Activated CD4-positive, CD25-positive, alpha-beta regulatory T cell treated with anti-CD3 and anti-CD28 coated beads, Interleukin-2, amount 50 U/mL, for 16 hours (primary cell): Measurements from ENCODE around the gene GCC2.
"Not testable (repeated sequence)": the region's sequence is repeated elsewhere in the genome, so short reads cannot be mapped to it uniquely, and the experiment has no call there.

Experiments
- DNase-seq: peaks from one replicate; pipeline ENCODE4 v3.0.0-alpha.2; 2020; ENCODE audit warnings: low read depth, low spot score

GCC2 gene

GRCh38 chr2:108448678-108449409 lies at the start of gene GCC2:
TSS of gene GCC2 (plus strand) at chr2:108449206. CDS start at chr2:108449275, 69 bp downstream.
- peak; percentile 91 for DNase-seq

GRCh38 chr2:108399479-108399878 lies 49.5 kb upstream of the GCC2 start:
- no peak for DNase-seq

GRCh38 chr2:108401800-108402199 lies 47.2 kb upstream of the GCC2 start:
- DNase-seq = no peak

DNA sequence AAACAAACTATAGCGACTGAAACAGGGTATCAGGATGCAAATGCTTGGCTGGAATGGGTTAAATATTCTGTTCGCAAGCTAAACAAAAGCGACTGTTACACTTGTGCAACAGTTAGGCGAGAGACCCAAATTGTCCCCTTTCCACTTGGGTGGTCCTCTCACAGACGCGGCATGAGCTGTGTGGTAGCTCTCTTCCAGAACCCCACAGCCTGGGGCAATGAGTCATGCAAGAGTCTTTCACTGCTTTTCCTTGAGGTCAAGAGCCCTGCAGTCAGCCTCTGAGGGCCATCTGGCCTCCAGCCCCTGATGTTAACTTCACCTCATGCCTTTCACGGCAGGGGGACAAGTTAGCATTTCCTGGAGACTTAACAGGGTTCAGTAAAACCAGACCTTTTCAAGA lies 45.5 kb upstream of the GCC2 start:
- no peak for DNase-seq

DNA sequence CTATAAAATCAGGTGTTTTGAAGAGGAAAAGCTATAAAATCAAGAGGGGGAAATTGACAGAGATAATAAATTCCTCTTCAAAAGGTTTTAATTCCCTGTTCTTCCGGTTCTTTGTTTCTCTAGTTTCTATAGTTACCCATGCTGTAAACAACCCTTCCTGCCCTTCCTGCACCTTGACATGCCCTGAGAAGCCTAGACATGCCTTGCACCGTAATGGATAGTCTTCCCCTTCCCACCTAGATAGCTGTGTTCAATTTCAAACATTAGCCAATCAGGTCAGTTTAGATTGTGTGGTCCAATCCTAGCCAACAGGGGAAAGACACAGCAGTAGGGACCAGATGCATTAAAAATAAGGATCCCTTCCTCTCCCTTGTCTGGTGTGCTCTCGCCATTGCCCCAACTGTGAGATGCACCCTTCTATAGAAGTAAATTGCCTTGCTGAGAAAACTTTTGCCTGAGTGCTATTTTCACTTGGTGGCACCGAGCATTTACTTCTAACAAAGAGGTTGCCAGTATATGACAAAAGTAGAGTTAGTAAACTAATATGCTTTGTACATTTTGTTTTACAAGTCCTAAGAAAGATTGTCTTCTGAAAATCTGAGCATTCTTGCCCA lies 44.1 kb upstream of the GCC2 start:
- DNase-seq = no peak

DNA sequence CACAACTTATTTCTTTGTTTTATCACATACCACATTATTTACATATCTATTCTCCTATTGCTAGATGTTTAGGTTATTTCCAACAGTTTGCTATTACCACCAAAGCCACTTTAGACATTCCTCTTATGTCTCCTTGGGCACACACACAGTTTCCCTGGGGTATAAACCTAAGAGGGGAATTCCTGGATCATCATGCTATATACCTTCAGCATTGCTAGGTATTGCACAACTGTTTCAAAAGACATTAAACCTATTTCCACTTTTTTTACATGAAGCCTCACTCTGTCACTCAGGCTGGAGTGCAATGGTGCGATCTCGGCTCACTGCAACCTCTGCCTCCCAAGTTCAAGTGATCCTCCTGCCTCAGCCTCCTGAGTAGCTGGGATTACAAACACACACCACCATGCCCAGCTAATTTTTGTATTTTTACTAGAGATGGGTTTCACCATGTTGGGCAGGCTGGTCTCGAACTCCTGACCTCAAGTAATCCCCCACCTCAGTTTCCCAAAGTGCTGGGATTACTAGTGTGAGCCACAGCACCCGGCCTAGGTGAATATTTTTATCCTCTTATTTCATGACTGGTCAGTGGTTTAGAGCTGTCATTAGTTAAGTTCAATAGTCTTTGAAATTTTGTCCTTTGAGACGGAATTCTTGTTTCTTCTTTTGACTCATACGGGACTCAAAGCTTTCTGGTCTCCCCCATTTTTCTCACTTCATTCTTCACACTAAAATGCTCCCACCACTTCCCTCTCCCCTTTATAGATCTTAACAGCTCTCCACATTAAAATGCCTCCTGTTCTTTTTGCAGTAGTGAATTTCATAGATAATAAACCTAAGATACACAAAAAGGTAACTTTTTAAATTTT lies 40.9 kb upstream of the GCC2 start:
- no peak for DNase-seq

DNA sequence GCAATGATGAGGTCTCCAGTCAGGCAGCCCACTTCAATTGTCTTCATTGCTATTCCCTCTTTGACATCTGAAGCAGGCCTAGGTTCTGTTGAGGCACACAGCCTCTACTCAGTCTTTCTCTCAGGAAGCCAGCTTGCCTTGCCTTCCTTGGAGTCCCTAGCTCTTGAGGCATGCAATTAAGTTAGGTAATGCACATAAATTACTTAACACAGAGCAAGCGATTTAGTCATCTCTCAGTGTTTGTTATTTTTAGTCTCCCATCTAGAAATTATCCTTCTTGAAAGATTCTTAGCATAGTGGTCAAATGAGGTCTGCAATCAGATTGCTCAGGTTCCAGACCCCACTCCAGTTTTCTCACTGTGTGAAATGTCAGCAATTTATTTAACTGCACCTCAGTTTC lies 39.2 kb upstream of the GCC2 start:
- no peak for DNase-seq

- no peak for DNase-seq
These were observed 35.9 kb upstream of the GCC2 start for GRCh38 chr2:108412995-108413710.

GRCh38 chr2:108413711-108414095 lies 35.3 kb upstream of the GCC2 start:
- no peak for DNase-seq

- no peak for DNase-seq
These were observed 34.6 kb upstream of the GCC2 start for GRCh38 chr2:108414256-108414876.

DNA sequence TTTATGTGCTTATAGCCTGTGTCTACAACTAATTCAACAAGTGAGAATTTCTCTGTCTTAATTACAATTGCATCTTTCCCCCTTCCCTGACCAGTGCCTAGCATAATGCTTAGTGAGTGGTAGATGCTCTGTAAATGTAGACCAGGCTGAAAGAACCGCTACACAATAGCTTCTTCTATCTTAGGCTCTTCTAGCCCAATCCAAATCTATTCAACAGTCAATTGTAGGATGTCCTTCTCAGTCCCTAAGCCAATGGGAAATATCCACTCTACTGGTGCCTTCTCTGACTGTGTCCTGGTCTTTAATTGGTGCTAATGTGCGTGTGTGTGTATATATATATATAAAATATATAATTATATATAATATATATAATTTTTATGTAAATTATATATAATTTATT lies 34.1 kb upstream of the GCC2 start:
- no peak for DNase-seq

DNA sequence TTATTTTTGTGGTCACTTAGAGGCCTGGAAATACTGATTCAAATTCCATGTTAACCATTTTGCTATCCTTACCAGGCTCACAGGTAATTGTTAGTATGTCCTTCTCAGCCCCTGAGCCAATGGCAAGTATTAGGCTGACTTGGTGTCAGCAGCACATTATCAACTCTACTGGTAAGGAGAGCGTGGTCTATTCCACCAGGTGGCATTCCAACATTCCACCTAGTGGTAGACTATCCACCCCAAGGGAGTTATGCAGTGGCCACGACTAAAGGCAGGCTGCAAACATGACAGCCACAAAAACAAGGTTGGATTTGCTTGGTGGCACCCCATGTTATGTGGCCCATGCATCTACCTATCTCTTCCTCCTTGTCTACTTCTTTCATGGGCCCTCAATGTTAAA lies 31.8 kb upstream of the GCC2 start:
- no peak for DNase-seq

- DNase-seq = no peak
These were observed 30.6 kb upstream of the GCC2 start for GRCh38 chr2:108418416-108418815.

DNA sequence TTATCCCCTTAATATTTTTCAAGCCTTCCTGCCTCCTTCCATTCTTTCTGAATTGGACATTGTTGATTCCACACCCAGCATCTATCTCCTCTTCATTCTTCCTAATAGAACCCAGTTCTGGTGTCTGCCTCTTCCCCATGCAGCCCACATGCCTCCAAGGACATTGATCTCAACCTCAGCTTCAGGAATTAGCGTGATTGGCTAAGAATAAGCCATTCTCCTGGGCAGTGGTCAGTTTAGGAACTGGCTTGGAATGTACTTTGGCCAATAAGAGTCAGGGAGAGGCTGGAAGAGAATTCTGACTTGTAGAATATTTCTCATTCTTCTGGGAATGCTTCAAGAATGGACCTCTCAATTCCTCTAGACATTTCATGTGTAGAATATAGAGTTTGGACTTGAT lies 25.9 kb upstream of the GCC2 start:
- no peak for DNase-seq

DNA sequence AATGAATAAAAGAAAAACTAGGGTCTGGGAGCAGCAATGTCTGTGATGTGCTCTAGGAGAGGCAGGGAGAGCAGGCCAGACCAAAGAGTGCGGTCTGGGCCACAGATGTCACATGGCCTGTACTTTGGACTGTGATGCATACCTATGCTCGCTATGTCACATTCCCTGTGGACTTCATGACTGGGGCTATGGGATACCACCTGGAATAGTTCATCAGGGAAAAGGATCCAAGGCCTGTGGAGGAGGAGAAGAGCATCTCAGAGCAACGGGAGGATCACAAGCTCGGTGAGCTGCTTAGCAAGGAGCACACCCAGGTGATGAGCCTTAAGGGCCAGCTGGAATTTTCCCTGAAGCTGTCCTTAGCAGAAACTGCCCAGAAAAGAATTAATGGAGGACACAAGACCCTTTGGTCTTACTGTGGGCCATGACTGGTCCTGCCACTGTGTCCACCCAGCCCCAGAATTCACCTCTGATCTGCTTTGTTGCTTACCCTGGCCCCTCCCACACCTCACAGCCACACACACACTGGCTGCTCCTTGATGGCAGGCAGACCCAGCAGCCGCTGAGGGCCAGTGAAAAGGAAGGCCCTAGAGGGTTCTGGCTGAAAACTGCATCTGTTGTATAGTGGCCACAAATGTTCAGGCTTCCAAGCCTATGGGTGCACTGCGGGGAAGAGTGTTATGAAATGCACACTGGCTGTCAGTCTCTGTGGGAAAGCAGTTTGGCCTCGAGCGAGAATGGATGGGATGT lies 25.3 kb upstream of the GCC2 start:
- no peak for DNase-seq

DNA sequence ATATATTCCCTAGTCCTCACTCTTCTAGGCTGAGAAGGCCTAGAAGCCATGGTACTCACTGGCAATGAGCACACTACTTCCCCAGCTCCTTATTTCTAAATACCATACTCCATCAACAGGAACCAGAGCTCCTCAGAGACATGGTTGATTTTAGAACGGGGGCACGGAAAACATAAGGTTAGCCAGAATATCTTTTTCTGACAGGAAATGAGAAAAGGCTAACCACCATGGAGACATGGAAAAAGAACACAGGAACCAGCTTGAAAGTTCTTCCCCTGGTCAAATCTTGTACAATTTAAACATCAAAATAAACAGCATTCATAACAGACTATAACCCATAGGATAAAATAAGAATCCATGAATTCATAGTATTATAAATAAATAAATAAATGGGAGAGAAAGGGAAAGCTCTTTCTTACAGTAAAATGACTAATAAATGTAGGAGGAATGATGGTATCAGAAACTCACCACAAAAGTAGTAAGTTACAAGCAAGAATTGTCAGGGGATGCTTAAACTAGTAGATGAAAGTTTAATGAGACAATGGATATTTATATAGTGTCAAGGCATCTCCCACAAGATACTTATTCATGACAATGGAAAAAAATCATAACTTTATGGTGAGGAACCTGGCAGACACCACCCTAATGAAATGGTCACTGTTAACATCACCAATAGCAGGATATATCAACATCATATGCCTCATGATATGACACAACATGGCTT lies 20.6 kb upstream of the GCC2 start:
- no peak for DNase-seq

GRCh38 chr2:108435578-108435977 lies 13.4 kb upstream of the GCC2 start:
- DNase-seq = not testable (repeated sequence)

GRCh38 chr2:108436976-108437375 lies 12.0 kb upstream of the GCC2 start:
- DNase-seq = no peak

- no peak for DNase-seq
These were observed 7.3 kb upstream of the GCC2 start for GRCh38 chr2:108441712-108442111.
